DND-41 (cell line): ENCODE data around the gene ADAM33.

Experiments used
- CTCF ChIP-seq: IDR thresholded peaks from 2 replicates; pipeline ENCODE4 v1.5.1; 2012; ENCODE audit warnings: borderline replicate concordance, low read length, moderate library complexity, mild to moderate bottlenecking; ENCODE audit not compliant: poor library complexity, severe bottlenecking; ENCODE audit errors: extremely low read depth
- EZH2 ChIP-seq: IDR thresholded peaks from 3 replicates; pipeline ENCODE4 v1.6.1; 2012; ENCODE audit warnings: borderline replicate concordance, low read depth, mild to moderate bottlenecking, moderate library complexity, low read length, inconsistent platforms; ENCODE audit not compliant: severe bottlenecking

- TF ChIP-seq CTCF = no peak
- TF ChIP-seq EZH2 = no peak
Measured at GRCh38 chr20:3661814-3662665, 19.8 kb downstream of the ADAM33 start.
